ENCODE results near the gene SLC26A11.
"Not testable (repeated sequence)": the region's sequence is repeated elsewhere in the genome, so short reads cannot be mapped to it uniquely, and the experiment has no call there.

The SLC26A11 gene

DNA sequence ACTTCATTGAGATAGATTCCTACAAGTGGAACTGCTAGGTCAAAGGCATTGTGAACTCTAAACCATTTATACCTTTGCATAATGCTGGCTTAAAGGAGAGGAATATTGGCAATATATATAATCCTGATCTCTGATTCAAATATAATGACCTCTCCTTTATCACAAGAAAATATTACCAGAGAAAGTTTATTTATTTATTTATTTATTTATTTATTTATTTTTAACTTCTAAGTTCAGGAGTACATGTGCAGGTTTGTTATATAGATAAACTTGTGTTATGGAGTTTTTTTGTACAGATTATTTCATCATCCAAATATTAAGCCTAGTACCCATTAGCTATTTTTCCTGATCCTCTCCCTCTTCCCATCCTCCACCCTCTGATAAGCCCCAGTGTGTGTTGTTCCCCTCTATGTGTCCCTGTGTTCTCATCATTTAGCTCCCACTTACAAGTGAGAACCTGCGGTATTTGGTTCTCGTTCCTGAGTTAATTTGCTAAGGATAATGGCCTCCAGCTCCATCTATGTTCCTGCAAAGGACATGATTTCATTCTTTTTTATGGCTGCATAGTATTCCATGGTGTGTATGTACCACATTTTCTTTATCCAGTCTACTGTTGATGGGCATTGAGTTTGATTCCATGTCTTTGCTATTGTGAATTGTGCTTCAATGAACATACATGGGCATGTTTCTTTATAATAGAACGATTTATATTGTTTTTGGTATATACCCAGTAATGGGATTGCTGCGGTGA is 79.3 kb downstream of the SLC26A11 start:
- not testable (repeated sequence) for FAIRE-seq; DNase-seq (ENCODE audit: insufficient read length, low spot score)

DNA sequence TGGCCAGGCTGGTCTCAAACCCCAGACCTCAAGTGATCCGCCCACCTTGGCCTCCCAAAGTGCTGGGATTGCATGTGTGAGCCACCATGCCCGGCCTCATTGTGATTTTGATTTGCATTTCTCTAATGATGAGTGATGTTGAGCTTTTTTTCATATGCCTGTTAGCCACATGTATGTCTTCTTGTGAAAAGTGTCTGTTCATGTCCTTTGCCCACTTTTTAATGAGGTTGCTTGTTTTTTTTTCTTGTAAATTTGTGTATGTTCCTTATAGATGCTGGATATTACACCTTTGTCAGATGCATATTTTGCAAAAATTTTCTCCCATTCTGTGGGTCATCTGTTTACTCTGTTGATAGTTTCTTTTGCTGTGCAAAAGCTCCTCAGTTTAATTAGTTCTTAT is 80.5 kb downstream of the SLC26A11 start:
- FAIRE-seq, result not testable (repeated sequence)

More for the DNA sequence above, 80.5 kb downstream of the SLC26A11 start:
- DNase-seq (ENCODE audit: insufficient read length, low spot score), result not testable (repeated sequence)

All from GM19239 (cell line).